Suprapubic skin (tissue), 4 donors: Measurements from ENCODE around the gene CALCR.

Experiments
- CTCF ChIP-seq, 2 donors: fragments of 200-600 bp in 1 of 2; fragments of 450-650 bp in 1 of 2; sonication (generic) in 1 of 2; IDR thresholded peaks; one replicate each; pipeline ENCODE4 v1.5.1; 2016 to 2019; ENCODE audit warnings: antibody characterized with exemption in 2 of 2, mild to moderate bottlenecking in 1 of 2, moderate library complexity in 1 of 2
- EP300 ChIP-seq: sonication (generic); formaldehyde crosslinking; IDR thresholded peaks from one replicate; pipeline ENCODE4 v1.6.1; 2017; ENCODE audit warnings: antibody characterized with exemption
- POLR2A ChIP-seq, 2 donors: fragments of 450-650 bp; IDR thresholded peaks; one replicate each; pipeline ENCODE4 v1.6.1; 2017; ENCODE audit warnings: antibody characterized with exemption in 2 of 2, mild to moderate bottlenecking in 2 of 2, moderate library complexity in 2 of 2
- POLR2AphosphoS5 ChIP-seq, 3 donors: sonication (generic); formaldehyde crosslinking; IDR thresholded peaks; one replicate each; pipeline ENCODE4 v1.6.1; 2017; ENCODE audit warnings: antibody characterized with exemption in 3 of 3

- TF ChIP-seq CTCF (IDR thresholded peaks at IDR 0.05): no peak
- no peak for TF ChIP-seq POLR2AphosphoS5 (IDR thresholded peaks at IDR 0.05)
- no peak for TF ChIP-seq EP300
- TF ChIP-seq POLR2A (IDR thresholded peaks at IDR 0.05): no peak
Measured at GRCh38 chr7:93430917-93431588, 143.5 kb downstream of the CALCR start.
